ENCODE results near the gene MSANTD1.

MSANTD1 gene

GRCh38 chr4:3253808-3254207, 4.8 kb downstream of the MSANTD1 start:
- peak; percentile 89 for TF ChIP-seq ZFP3 (CRISPR knock-in tag; IDR thresholded peaks at IDR 0.05)
- no peak for TF ChIP-seq ZC3H10 (CRISPR knock-in tag; IDR thresholded peaks at IDR 0.05)
- no peak for ATAC-seq

DNA sequence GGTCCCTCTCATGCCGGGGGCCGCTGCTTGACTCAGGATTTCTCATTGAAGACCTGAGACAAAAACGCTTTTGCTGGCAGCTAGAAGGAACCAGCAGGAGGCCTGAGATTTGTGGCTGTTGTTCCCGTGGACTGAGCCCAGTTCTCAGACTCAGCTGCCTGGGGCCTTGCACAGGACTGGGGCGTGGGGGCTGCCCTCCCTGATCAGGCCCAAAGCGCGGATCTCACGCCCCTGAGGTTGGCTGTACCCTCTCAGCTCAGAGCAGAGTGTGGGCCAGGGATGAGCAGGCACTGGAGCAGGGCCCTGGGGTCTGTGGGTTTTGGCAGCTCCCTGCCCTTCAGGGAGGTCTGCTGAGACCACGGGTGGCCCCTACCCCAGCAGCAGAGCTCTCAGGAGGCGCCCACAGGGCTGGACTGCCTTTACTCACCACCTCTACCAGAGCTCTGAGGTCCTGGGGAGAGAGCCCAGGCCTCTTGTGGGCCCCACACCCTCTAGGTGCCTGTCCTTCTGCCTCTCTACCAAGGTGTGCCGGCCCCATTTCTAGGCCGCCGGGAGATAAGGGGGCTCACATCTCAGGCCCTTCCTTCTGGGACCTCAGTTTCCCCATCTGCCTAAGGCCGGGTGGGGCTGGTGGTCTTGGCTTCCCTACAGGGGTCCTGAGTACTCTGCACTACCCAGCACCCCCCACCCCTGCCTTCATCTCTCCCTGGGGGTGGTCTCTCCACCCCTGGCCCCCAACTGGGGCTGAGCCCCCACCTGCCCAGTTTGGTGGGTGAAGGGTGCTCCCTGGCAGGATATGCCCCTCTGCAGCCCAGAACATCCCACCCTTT, 5.6 kb downstream of the MSANTD1 start:
- TF ChIP-seq SNAI2 (CRISPR knock-in tag; IDR thresholded peaks at IDR 0.05) (no peak), TSHZ2 (CRISPR knock-in tag; IDR thresholded peaks at IDR 0.05) (no peak), ZNF70 (CRISPR knock-in tag; IDR thresholded peaks at IDR 0.05) (no peak), GLIS3 (CRISPR knock-in tag; IDR thresholded peaks at IDR 0.05) (no peak), TOX (CRISPR knock-in tag; IDR thresholded peaks at IDR 0.05; ENCODE audit: borderline replicate concordance) (no peak), ZC3H10 (CRISPR knock-in tag; IDR thresholded peaks at IDR 0.05) (no peak), ZNF565 (CRISPR knock-in tag; conservative IDR thresholded peaks at IDR 0.05; ENCODE audit: low read depth) (no peak), POU6F1 (CRISPR knock-in tag; IDR thresholded peaks at IDR 0.05; ENCODE audit: borderline replicate concordance, low read depth) (no peak), ISL1 (CRISPR knock-in tag; IDR thresholded peaks at IDR 0.05) (no peak), ZFP30 (CRISPR knock-in tag; IDR thresholded peaks at IDR 0.05) (no peak), TCF4 (CRISPR knock-in tag; IDR thresholded peaks at IDR 0.05; ENCODE audit: borderline replicate concordance) (no peak), BACH2 (CRISPR knock-in tag; IDR thresholded peaks at IDR 0.05; ENCODE audit: borderline replicate concordance) (no peak), ZFP3 (CRISPR knock-in tag; IDR thresholded peaks at IDR 0.05) (no peak), PPARA (CRISPR knock-in tag; IDR thresholded peaks at IDR 0.05; ENCODE audit: borderline replicate concordance) (no peak), RARB (CRISPR knock-in tag; IDR thresholded peaks at IDR 0.05) (no peak), OSR1 (CRISPR knock-in tag; IDR thresholded peaks at IDR 0.05) (no peak), ESRRG (CRISPR knock-in tag; IDR thresholded peaks at IDR 0.05) (no peak)
- no peak for ATAC-seq

DNA sequence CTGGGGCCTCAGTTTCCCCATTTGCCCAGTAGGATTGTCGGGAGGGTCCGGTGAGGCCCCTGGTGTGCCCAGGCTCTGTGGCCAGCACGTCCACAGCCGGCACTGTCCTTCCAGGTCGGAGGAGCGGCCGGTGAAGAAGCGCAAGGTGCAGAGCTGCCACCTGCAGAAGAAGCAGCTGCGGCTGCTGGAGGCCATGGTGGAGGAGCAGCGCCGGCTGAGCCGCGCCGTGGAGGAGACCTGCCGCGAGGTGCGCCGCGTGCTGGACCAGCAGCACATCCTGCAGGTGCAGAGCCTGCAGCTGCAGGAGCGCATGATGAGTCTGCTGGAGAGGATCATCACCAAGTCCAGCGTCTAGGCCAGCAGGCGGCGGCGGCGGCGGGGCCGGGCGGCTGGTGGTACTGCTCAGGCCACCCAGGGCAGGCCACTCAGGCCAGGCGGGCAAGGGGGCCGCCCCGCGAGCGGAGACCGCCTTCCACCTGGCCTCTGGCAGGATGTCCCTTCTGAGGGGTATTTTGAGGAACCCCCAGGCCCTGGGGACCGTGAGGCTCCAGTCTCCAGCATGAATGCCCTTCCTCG, 6.7 kb downstream of the MSANTD1 start:
- TF ChIP-seq ESRRG (CRISPR knock-in tag; IDR thresholded peaks at IDR 0.05) = no peak
- TF ChIP-seq ZNF8 (CRISPR knock-in tag; IDR thresholded peaks at IDR 0.05) = no peak
- no peak for TF ChIP-seq CSRNP3 (CRISPR knock-in tag; IDR thresholded peaks at IDR 0.05)
- TF ChIP-seq ZC3H10 (CRISPR knock-in tag; IDR thresholded peaks at IDR 0.05) = no peak
- ATAC-seq = no peak

DNA sequence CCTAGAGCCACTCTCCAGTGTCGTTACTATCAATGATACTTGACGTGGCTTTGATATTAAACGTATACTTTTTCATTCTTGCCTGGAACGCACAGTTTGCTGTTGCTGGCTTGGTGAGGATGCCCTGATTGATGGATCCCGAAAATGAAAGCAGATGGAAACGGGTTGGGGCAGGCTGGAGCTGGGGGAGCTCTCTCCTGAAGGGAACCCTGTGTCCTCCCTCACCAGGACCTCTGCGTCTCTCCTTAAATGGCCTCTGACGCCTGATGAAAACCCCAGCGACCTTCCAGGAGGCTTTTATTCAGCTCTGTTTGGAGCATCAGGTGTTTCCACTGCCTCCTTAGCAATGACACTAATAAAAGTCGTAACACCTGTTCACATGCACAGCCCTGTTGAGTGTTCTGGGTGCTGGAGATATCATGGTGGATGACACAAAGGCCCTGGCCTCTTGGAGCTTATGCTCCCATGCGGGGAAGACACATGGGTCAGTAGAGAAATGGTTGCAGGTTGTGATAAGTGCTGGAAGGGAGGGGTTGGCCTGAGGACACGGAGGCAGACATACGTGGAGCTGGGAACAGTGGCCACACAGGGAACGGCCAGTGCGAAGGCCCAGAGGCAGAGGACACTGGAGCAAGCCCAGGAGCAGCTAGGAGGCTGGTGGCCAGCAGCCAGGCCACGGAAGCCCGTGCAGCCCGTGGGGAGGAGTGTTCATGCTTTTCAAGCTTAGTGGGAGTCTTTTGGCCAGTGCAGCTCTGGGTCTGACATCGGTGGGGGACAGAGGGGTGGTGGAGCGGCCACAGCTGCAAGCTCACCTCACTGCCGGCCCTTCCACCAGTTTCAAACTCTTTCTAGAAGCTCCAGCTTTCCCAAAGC, 7.5 kb downstream of the MSANTD1 start:
- ATAC-seq = no peak
- no peak for TF ChIP-seq ARNTL (CRISPR knock-in tag; IDR thresholded peaks at IDR 0.05; ENCODE audit: borderline replicate concordance, low read depth)
- no peak for TF ChIP-seq RARB (CRISPR knock-in tag; IDR thresholded peaks at IDR 0.05)
- no peak for TF ChIP-seq GLIS3 (CRISPR knock-in tag; IDR thresholded peaks at IDR 0.05)
- TF ChIP-seq POU6F1 (CRISPR knock-in tag; IDR thresholded peaks at IDR 0.05; ENCODE audit: borderline replicate concordance, low read depth) = no peak
- no peak for TF ChIP-seq PPARA (CRISPR knock-in tag; IDR thresholded peaks at IDR 0.05; ENCODE audit: borderline replicate concordance)
- TF ChIP-seq TCF4 (CRISPR knock-in tag; IDR thresholded peaks at IDR 0.05; ENCODE audit: borderline replicate concordance) = no peak
- no peak for TF ChIP-seq CSDC2 (CRISPR knock-in tag; IDR thresholded peaks at IDR 0.05)
- no peak for TF ChIP-seq OSR1 (CRISPR knock-in tag; IDR thresholded peaks at IDR 0.05)
- TF ChIP-seq TOX (CRISPR knock-in tag; IDR thresholded peaks at IDR 0.05; ENCODE audit: borderline replicate concordance) = no peak
- TF ChIP-seq BACH2 (CRISPR knock-in tag; IDR thresholded peaks at IDR 0.05; ENCODE audit: borderline replicate concordance) = no peak
- TF ChIP-seq SNAI2 (CRISPR knock-in tag; IDR thresholded peaks at IDR 0.05) = no peak
- TF ChIP-seq, protein P1, sequence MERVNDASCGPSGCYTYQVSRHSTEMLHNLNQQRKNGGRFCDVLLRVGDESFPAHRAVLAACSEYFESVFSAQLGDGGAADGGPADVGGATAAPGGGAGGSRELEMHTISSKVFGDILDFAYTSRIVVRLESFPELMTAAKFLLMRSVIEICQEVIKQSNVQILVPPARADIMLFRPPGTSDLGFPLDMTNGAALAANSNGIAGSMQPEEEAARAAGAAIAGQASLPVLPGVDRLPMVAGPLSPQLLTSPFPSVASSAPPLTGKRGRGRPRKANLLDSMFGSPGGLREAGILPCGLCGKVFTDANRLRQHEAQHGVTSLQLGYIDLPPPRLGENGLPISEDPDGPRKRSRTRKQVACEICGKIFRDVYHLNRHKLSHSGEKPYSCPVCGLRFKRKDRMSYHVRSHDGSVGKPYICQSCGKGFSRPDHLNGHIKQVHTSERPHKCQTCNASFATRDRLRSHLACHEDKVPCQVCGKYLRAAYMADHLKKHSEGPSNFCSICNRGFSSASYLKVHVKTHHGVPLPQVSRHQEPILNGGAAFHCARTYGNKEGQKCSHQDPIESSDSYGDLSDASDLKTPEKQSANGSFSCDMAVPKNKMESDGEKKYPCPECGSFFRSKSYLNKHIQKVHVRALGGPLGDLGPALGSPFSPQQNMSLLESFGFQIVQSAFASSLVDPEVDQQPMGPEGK (CRISPR knock-in tag; IDR thresholded peaks at IDR 0.05; ENCODE audit: borderline replicate concordance) = no peak
- no peak for TF ChIP-seq ZC3H10 (CRISPR knock-in tag; IDR thresholded peaks at IDR 0.05)
- no peak for TF ChIP-seq ZFP3 (CRISPR knock-in tag; IDR thresholded peaks at IDR 0.05)
- TF ChIP-seq ZFP30 (CRISPR knock-in tag; IDR thresholded peaks at IDR 0.05) = no peak

Data from SK-N-SH treated with all-trans-retinoic acid at 6 μM for 48 hours (cell line).